GM23338 (cell line): ENCODE measurements around the gene CARD10. TPM values are rescaled to one million over a fixed set of nuclear protein-coding genes. Genes with fewer than 3 reads are reported as not detected.
A peak's percentile ranks its signal among the peaks of the same experiment; 100 is the strongest.

Source experiments
- ATAC-seq: fragments of 200-7000 bp; cut with Tn5 transposase; 3 replicates; pipeline ENCODE4 v1.9.1; 2020
- DNase-seq: peaks from one replicate; pipeline ENCODE4 v3.0.0-alpha.2; 2015; ENCODE audit warnings: low spot score
- H2AFZ ChIP-seq: fragments of 200-600 bp; sonication (generic); 2 replicates; pipeline ENCODE4 v1.8.0; 2016; ENCODE audit warnings: antibody characterized with exemption, mild to moderate bottlenecking, moderate library complexity
- H3F3A ChIP-seq: fragments of 200-600 bp; sonication (generic); replicated peaks from 2 replicates; pipeline ENCODE4 v1.8.0; 2017; ENCODE audit warnings: antibody characterized with exemption, mixed run types, low read depth
- H3K27ac ChIP-seq: fragments of 200-600 bp; sonication (generic); 2 replicates; pipeline ENCODE4 v1.6.1; 2016; ENCODE audit warnings: low read depth
- H3K27me3 ChIP-seq: fragments of 200-600 bp; sonication (generic); 2 replicates; pipeline ENCODE4 v1.8.0; 2016; ENCODE audit warnings: mild to moderate bottlenecking, mixed run types, moderate library complexity; ENCODE audit not compliant: insufficient read depth
- H3K36me3 ChIP-seq: fragments of 200-600 bp; sonication (generic); 2 replicates; pipeline ENCODE4 v1.8.0; 2016; ENCODE audit warnings: mild to moderate bottlenecking; ENCODE audit not compliant: insufficient read depth
- H3K4me1 ChIP-seq: fragments of 200-600 bp; sonication (generic); 2 replicates; pipeline ENCODE4 v1.8.0; 2016; ENCODE audit warnings: mild to moderate bottlenecking, moderate library complexity; ENCODE audit not compliant: insufficient read depth
- H3K4me2 ChIP-seq: fragments of 200-600 bp; sonication (generic); 2 replicates; pipeline ENCODE4 v1.7.1; 2017; ENCODE audit warnings: mixed run types
- H3K4me3 ChIP-seq: fragments of 200-600 bp; sonication (generic); 2 replicates; pipeline ENCODE4 v1.6.1; 2016; ENCODE audit warnings: mixed run types
- H3K79me2 ChIP-seq: fragments of 200-600 bp; sonication (generic); replicated peaks from 2 replicates; pipeline ENCODE4 v1.8.0; 2017; ENCODE audit warnings: mild to moderate bottlenecking; ENCODE audit not compliant: insufficient read depth
- H3K9me2 ChIP-seq: fragments of 200-600 bp; sonication (generic); 2 replicates; pipeline ENCODE4 v1.8.0; 2017; ENCODE audit not compliant: insufficient read depth
- H4K20me1 ChIP-seq: fragments of 200-600 bp; sonication (generic); replicated peaks from 2 replicates; pipeline ENCODE4 v1.8.0; 2017; ENCODE audit warnings: mild to moderate bottlenecking; ENCODE audit not compliant: insufficient read depth
- H3K27ac Mint-ChIP-seq: 2 replicates; pipeline ENCODE4 v1.8.0; 2020; ENCODE audit warnings: inconsistent platforms, mild to moderate bottlenecking, moderate library complexity, mixed read lengths
- H3K27me3 Mint-ChIP-seq: 3 replicates; pipeline ENCODE4 v1.8.0; 2022; ENCODE audit warnings: low read depth, mild to moderate bottlenecking, moderate library complexity, mixed read lengths, inconsistent platforms; ENCODE audit not compliant: insufficient read depth, poor library complexity
- H3K36me3 Mint-ChIP-seq: 3 replicates; pipeline ENCODE4 v1.8.0; 2021; ENCODE audit warnings: low read depth, mild to moderate bottlenecking, inconsistent platforms, moderate library complexity, mixed read lengths
- H3K4me1 Mint-ChIP-seq: 3 replicates; pipeline ENCODE4 v1.8.0; 2020; ENCODE audit warnings: mild to moderate bottlenecking, inconsistent platforms, mixed read lengths
- H3K4me3 Mint-ChIP-seq: 3 replicates; pipeline ENCODE4 v1.8.0; 2021; ENCODE audit warnings: moderate library complexity, mild to moderate bottlenecking, inconsistent platforms, mixed read lengths
- H3K9me3 Mint-ChIP-seq: 3 replicates; pipeline ENCODE4 v1.8.0; 2020; ENCODE audit warnings: moderate library complexity, mild to moderate bottlenecking, inconsistent platforms, mixed read lengths
- CREB1 ChIP-seq: fragments of 250-450 bp; sonication (Bioruptor Pico); IDR thresholded peaks from 2 replicates; pipeline ENCODE4 v1.5.0; 2020; ENCODE audit warnings: low read depth, mild to moderate bottlenecking, moderate library complexity
- CTCF ChIP-seq, 2 experiments: fragments of 200-600 bp in 1 of 2; sonication (generic) in 1 of 2; conservative IDR thresholded peaks; 2 replicates each; pipeline versions ENCODE4 v1.5.1 to v1.6.1; 2016 to 2017; ENCODE audit warnings: antibody characterized with exemption in 2 of 2, low read depth in 2 of 2, mild to moderate bottlenecking in 2 of 2, moderate library complexity in 1 of 2
- EZH2 ChIP-seq: fragments of 200-600 bp; sonication (generic); IDR thresholded peaks from one replicate; pipeline ENCODE4 v1.8.0; 2017; ENCODE audit warnings: antibody characterized with exemption, mild to moderate bottlenecking, low read depth; ENCODE audit not compliant: unreplicated experiment
- EZH2phosphoT487 ChIP-seq: fragments of 200-600 bp; sonication (generic); IDR thresholded peaks from one replicate; pipeline ENCODE4 v1.8.1; 2018; ENCODE audit warnings: antibody characterized with exemption; ENCODE audit not compliant: unreplicated experiment
- JUNB ChIP-seq: IDR thresholded peaks from one replicate; pipeline ENCODE4 v1.6.1; 2016; ENCODE audit warnings: antibody characterized with exemption; ENCODE audit not compliant: unreplicated experiment
- NANOG ChIP-seq: IDR thresholded peaks from 2 replicates; pipeline ENCODE4 v1.6.1; 2016; ENCODE audit warnings: antibody characterized with exemption, borderline replicate concordance
- POLR2AphosphoS5 ChIP-seq: IDR thresholded peaks from 2 replicates; pipeline ENCODE4 v1.6.1; 2016; ENCODE audit warnings: antibody characterized with exemption, low read depth
- STAT1 ChIP-seq: IDR thresholded peaks from one replicate; pipeline ENCODE4 v1.6.1; 2016; ENCODE audit warnings: antibody characterized with exemption; ENCODE audit not compliant: unreplicated experiment
- ZNF114 ChIP-seq: fragments of 250-450 bp; sonication (Bioruptor Pico); IDR thresholded peaks from 2 replicates; pipeline ENCODE4 v1.5.0; 2020; ENCODE audit warnings: mild to moderate bottlenecking, moderate library complexity
- ZNF331 ChIP-seq: fragments of 250-450 bp; sonication (Bioruptor Pico); IDR thresholded peaks from 2 replicates; pipeline ENCODE4 v1.5.0; 2020; ENCODE audit warnings: low read depth, mild to moderate bottlenecking, moderate library complexity
- polyA plus RNA-seq: library from polyadenylated mRNA; unstranded; fragments of >200 nt; fragmentation: Nextera tagmentation; extraction: Ambion mirVana; gene quantifications from 2 replicates; pipeline ENCODE4 v1.2.1, GENCODE V29; 2016
- total RNA-seq: library from RNA; depleted of rRNA; stranded (reverse); fragments of >200 nt; shearing (Covaris generic); gene quantifications from 2 replicates; pipeline ENCODE4 v1.2.3, GENCODE V29; 2014
- TF ChIP-seq, protein P1 (sequence below): IDR thresholded peaks from one replicate; pipeline ENCODE4 v1.6.1; 2018; ENCODE audit warnings: antibody characterized with exemption; ENCODE audit not compliant: unreplicated experiment
- TF ChIP-seq, protein P2 (sequence below): IDR thresholded peaks from 2 replicates; pipeline ENCODE4 v1.6.1; 2016; ENCODE audit warnings: antibody characterized with exemption

The CARD10 gene
- total and polyA plus RNA-seq, 2 experiments from 2014 or later: 5.4 to 17.2 TPM

- TF ChIP-seq, protein P1, sequence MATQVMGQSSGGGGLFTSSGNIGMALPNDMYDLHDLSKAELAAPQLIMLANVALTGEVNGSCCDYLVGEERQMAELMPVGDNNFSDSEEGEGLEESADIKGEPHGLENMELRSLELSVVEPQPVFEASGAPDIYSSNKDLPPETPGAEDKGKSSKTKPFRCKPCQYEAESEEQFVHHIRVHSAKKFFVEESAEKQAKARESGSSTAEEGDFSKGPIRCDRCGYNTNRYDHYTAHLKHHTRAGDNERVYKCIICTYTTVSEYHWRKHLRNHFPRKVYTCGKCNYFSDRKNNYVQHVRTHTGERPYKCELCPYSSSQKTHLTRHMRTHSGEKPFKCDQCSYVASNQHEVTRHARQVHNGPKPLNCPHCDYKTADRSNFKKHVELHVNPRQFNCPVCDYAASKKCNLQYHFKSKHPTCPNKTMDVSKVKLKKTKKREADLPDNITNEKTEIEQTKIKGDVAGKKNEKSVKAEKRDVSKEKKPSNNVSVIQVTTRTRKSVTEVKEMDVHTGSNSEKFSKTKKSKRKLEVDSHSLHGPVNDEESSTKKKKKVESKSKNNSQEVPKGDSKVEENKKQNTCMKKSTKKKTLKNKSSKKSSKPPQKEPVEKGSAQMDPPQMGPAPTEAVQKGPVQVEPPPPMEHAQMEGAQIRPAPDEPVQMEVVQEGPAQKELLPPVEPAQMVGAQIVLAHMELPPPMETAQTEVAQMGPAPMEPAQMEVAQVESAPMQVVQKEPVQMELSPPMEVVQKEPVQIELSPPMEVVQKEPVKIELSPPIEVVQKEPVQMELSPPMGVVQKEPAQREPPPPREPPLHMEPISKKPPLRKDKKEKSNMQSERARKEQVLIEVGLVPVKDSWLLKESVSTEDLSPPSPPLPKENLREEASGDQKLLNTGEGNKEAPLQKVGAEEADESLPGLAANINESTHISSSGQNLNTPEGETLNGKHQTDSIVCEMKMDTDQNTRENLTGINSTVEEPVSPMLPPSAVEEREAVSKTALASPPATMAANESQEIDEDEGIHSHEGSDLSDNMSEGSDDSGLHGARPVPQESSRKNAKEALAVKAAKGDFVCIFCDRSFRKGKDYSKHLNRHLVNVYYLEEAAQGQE: no peak
- no peak for TF ChIP-seq STAT1
- TF ChIP-seq CREB1: no peak
- no peak for TF ChIP-seq ZNF114
- no peak for TF ChIP-seq POLR2AphosphoS5
- no peak for TF ChIP-seq EZH2
- TF ChIP-seq NANOG: no peak
- TF ChIP-seq, protein P2, sequence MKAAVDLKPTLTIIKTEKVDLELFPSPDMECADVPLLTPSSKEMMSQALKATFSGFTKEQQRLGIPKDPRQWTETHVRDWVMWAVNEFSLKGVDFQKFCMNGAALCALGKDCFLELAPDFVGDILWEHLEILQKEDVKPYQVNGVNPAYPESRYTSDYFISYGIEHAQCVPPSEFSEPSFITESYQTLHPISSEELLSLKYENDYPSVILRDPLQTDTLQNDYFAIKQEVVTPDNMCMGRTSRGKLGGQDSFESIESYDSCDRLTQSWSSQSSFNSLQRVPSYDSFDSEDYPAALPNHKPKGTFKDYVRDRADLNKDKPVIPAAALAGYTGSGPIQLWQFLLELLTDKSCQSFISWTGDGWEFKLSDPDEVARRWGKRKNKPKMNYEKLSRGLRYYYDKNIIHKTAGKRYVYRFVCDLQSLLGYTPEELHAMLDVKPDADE: no peak
Measured at GRCh38 chr22:37488337-37489135, 30.7 kb downstream of the CARD10 start (continued).

GRCh38 chr22:37487571-37487970 lies 31.6 kb downstream of the CARD10 start:
- H3K9me2 ChIP-seq: no peaks in the 10 kb centered on the region
- H3K4me3 ChIP-seq: no peak overlapping the region
- H3K27ac ChIP-seq: no peak overlapping the region
- H3K4me1 ChIP-seq: peaks cover 22% of the 10 kb centered on the region; the same call in 1 of the 2 replicates
- DNase-seq (no peak), ATAC-seq (no peak)
- H3K79me2 ChIP-seq: no peaks in the 10 kb centered on the region
- H3K9me3 Mint-ChIP-seq: no peaks in the 10 kb centered on the region; the same call in 2 of the 3 replicates
- H3F3A ChIP-seq: no peaks in the 10 kb centered on the region
- H4K20me1 ChIP-seq: no peaks in the 10 kb centered on the region
- no peaks in the 10 kb centered on the region for H3K27me3 ChIP-seq
- H3K4me2 ChIP-seq: no peak overlapping the region
- no peak overlapping the region for H2AFZ ChIP-seq
- H3K36me3 ChIP-seq: no peaks in the 10 kb centered on the region
- H3K4me3 Mint-ChIP-seq: peak overlapping the region; percentile 23; the same call in 1 of the 3 replicates
- H3K27ac Mint-ChIP-seq: no peak overlapping the region
- no peaks in the 10 kb centered on the region; the same call in 2 of the 3 replicates for H3K36me3 Mint-ChIP-seq
- H3K4me1 Mint-ChIP-seq: peaks cover 60% of the 10 kb centered on the region
- peaks cover 13% of the 10 kb centered on the region for H3K27me3 Mint-ChIP-seq
- TF ChIP-seq STAT1 (no peak), CREB1 (no peak), EZH2 (no peak), CTCF (conservative IDR thresholded peaks at IDR 0.05; ENCODE audit: low read depth in 2 of 2) (no peak), JUNB (no peak), NANOG (no peak), POLR2AphosphoS5 (no peak), ZNF331 (CRISPR knock-in tag) (no peak), ZNF114 (no peak), EZH2phosphoT487 (no peak)
- TF ChIP-seq, protein P1: no peak
- TF ChIP-seq, protein P2: no peak
